AG04450 (cell line): Measurements from ENCODE around the gene DAPP1. TPM values are rescaled to one million over a fixed set of nuclear protein-coding genes. Genes with fewer than 3 reads are reported as not detected.
"Not testable (repeated sequence)": the region's sequence is repeated elsewhere in the genome, so short reads cannot be mapped to it uniquely, and the experiment has no call there.

Experiments used
- CTCF ChIA-PET: fragments of 300-600, 350-600 bp; formaldehyde crosslinking; extraction: SDS; loops from one replicate; lab custom pipeline; 2022; ENCODE audit warnings: antibody characterized with exemption, inconsistent platforms; lab: Charles Lee
- POLR2A ChIA-PET: fragments of 350-600 bp; formaldehyde crosslinking; extraction: SDS; loops from one replicate; lab custom pipeline; 2021; ENCODE audit warnings: antibody characterized with exemption, inconsistent platforms; lab: Yijun Ruan, JAX
- DNase-seq: peaks from one replicate; pipeline ENCODE4 v3.0.0-alpha.2; 2011; ENCODE audit warnings: low read depth, low spot score
- H3K27ac ChIP-seq: one replicate; pipeline ENCODE4 v1.5.1; 2012; ENCODE audit warnings: low read depth, low read length, control low read depth
- H3K27me3 ChIP-seq: one replicate; pipeline ENCODE4 v1.6.0; 2012; ENCODE audit warnings: low read length; ENCODE audit not compliant: control insufficient read depth, insufficient read depth
- H3K4me3 ChIP-seq: 2 replicates; pipeline ENCODE4 v1.5.1; 2011; ENCODE audit warnings: mild to moderate bottlenecking, low read depth, low read length, control low read depth
- H3K9me3 ChIP-seq: 2 replicates; pipeline ENCODE4 v1.5.1; 2012; ENCODE audit warnings: low read length; ENCODE audit not compliant: control insufficient read depth, insufficient read depth
- polyA plus RNA-seq: library from polyadenylated mRNA; depleted of rRNA; stranded (reverse); fragments of >200 nt; gene quantifications from 2 replicates; pipeline ENCODE4 v1.2.3, GENCODE V29; 2011
- TF ChIP-seq, protein P1 (sequence below): IDR thresholded peaks from 2 replicates; pipeline ENCODE4 v1.5.1; 2011; ENCODE audit warnings: low read depth, low read length, control low read depth, inconsistent platforms

Gene DAPP1
- polyA plus RNA-seq, 1 experiment = not detected

DNA sequence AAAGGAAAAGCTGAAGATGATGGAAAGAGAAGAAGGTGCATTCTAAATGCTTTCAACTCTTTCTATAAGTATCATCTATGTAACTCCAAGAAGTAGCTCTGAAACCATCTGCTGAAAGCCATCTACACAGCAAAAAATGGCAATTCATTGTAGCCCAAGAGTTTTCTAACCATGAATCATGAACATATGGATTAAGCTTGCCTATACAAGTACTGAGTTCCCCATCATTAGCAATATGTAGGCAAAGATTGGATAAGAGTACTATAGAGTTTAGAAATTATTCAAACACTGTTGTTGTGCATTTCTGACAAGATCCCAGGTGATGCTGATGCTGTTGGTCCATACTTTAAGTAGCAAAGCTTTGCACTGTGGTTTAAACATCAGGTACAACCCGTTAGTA lies 11.2 kb downstream of the DAPP1 start:
- Histone ChIP-seq H3K27ac (no peak overlapping the region), H3K4me3 (no peak overlapping the region), H3K9me3 (no peaks in the 10 kb centered on the region), H3K27me3 (no peaks in the 10 kb centered on the region)
- CTCF ChIA-PET = interaction anchor here (0.5 to 1.5 kb wide), 4 partner anchors 20 to 1421 kb away, joined by 3 to 6 read pairs (median 4); no protein-coding TSS in a partner anchor
- DNase-seq = no peak
- POLR2A ChIA-PET = no interaction called here
- TF ChIP-seq, protein P1, sequence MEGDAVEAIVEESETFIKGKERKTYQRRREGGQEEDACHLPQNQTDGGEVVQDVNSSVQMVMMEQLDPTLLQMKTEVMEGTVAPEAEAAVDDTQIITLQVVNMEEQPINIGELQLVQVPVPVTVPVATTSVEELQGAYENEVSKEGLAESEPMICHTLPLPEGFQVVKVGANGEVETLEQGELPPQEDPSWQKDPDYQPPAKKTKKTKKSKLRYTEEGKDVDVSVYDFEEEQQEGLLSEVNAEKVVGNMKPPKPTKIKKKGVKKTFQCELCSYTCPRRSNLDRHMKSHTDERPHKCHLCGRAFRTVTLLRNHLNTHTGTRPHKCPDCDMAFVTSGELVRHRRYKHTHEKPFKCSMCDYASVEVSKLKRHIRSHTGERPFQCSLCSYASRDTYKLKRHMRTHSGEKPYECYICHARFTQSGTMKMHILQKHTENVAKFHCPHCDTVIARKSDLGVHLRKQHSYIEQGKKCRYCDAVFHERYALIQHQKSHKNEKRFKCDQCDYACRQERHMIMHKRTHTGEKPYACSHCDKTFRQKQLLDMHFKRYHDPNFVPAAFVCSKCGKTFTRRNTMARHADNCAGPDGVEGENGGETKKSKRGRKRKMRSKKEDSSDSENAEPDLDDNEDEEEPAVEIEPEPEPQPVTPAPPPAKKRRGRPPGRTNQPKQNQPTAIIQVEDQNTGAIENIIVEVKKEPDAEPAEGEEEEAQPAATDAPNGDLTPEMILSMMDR = no peak

DNA sequence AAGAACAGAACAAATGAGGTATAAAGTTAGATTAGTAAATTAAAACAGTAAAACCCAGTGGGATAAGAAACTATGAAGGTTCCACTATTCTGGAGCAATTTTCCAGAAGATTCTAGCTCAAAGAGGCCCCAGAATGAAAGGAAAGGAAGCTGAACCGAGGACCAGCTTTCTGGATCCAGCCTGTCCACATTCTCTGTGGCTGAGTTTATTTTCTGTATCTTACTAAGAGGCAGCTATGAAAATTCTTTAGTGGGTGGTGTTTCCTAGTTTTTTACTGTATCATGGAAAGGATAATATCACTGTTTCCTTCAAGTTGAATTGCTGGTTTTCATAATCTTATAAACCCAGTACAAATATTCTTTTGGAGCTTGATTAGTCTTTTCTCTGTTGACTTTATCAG lies 11.8 kb downstream of the DAPP1 start:
- Histone ChIP-seq H3K27ac (no peak overlapping the region), H3K9me3 (no peaks in the 10 kb centered on the region), H3K4me3 (no peak overlapping the region), H3K27me3 (no peaks in the 10 kb centered on the region)
- CTCF ChIA-PET = interaction anchor here (0.6 kb wide), 1 partner anchor 35 kb away, joined by 6 read pairs; no protein-coding TSS in a partner anchor
- POLR2A ChIA-PET = no interaction called here
- TF ChIP-seq, protein P1 = no peak
- no peak for DNase-seq

DNA sequence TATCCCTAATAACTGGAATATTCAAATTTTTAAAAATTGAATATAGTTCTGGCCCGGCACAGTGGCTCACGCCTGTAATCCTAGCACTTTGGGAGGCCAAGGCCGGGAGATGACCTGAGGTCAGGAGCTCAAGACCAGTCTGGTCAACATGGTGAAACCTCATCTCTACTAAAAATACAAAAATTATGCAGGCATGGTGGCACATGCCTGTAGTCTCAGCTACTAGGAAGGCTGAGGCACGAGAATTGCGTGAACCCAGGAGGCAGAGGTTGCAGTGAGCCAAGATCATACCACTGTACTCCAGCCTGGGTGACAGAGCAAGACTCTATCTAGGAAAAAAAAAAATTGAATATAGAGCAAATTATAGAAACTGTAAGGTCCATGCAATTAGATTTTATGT lies 13.4 kb downstream of the DAPP1 start:
- H3K27ac ChIP-seq, POLR2A ChIA-PET, DNase-seq, H3K9me3 ChIP-seq, H3K27me3 ChIP-seq, H3K4me3 ChIP-seq: not testable (repeated sequence)
- CTCF ChIA-PET = interaction anchor here (1.1 kb wide), 1 partner anchor 18 kb away, joined by 5 read pairs; no protein-coding TSS in a partner anchor

DNA sequence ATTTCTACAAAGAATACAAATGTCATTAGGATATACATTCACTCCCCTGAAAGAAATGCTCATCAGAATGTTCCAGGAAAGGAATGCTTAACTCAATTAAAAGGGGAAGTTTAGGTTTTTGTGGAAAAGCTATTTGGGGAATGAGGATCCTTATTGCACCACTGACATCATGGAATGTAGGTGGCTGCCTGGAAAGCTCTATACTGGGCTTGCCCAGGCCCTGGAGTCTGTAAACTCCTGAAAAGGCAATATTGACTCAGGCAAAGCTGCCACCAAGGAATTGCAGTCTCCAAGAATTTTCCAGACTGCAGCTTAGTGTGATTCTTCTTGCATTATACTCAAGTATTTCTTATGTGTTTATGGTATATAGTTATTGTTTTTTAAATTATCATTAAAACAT lies 15.7 kb downstream of the DAPP1 start:
- Histone ChIP-seq H3K9me3 (no peaks in the 10 kb centered on the region), H3K4me3 (no peak overlapping the region), H3K27me3 (no peaks in the 10 kb centered on the region), H3K27ac (no peak overlapping the region)
- TF ChIP-seq, protein P1 = no peak
- CTCF ChIA-PET = no interaction called here
- POLR2A ChIA-PET = no interaction called here
- no peak for DNase-seq

DNA sequence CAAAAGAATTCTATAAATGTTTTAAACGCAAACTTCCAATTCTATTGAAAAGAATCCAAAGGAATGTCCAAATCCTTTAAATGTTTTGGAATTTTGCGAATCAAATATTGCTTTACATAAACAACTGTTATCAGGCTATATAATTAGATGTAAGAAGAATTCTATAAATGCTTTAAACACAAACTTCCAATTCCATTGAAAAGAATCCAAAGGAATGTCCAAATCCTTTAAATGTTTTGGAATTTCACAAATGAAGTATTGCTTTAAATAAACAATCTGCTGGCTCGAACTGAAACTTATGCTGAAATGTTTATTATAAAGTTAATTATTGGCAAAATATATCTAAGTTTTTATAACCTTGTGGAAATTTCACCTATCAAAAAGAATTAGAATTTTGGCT lies 16.1 kb downstream of the DAPP1 start:
- H3K4me3 ChIP-seq = no peak overlapping the region
- ChIA-PET POLR2A (no interaction called here), CTCF (no interaction called here)
- H3K27ac ChIP-seq = no peak overlapping the region
- H3K27me3 ChIP-seq = no peaks in the 10 kb centered on the region
- H3K9me3 ChIP-seq = no peaks in the 10 kb centered on the region
- no peak for DNase-seq
- TF ChIP-seq, protein P1 = no peak
